ENCODE data around the gene UBASH3B.

The UBASH3B gene

DNA sequence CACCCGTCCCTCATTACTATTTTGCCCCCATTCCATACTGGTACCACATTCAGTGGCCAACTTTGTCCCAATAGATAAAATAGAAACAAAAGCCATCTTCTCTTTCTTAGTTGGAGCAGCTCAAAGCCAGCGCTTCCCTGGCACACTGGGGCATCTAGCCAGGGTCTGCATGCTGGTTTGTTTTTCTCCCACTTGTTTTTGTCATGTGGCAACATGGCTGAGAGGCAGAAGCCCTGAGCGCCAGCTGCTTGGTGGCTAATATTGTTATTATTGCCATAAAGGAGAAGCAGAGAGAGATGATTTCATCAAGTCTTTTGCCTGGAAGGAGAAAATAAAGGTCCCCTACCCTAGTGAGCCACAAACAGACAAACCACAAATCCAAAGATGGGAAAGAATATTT is 134.4 kb downstream of the UBASH3B start:
- DNase-seq, result no peak

GRCh38 chr11:122791411-122791810 is 135.9 kb downstream of the UBASH3B start:
- no peak for DNase-seq

- DNase-seq, result no peak
Measured at GRCh38 chr11:122791836-122792235, 136.3 kb downstream of the UBASH3B start.

- no peak for DNase-seq
Measured at GRCh38 chr11:122793515-122793914, 138.0 kb downstream of the UBASH3B start.

DNA sequence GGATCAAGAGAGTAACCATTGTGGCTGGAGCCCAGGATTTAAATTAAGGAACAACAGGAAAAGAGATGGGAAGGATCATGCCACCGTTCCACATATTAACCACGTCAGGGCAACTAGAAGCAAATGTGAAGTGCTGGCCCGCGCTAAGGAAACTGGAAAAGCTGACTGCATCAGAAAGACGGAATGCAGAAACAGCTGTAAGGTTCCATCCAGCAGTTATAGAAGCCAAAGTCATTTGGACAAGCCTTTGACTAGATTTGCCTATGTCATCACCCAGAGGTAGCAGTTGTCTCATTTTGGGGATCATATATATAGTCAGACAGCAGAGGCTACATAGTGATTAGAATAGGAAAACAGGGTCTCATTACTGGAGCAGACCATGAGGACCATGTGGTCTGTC is 139.8 kb downstream of the UBASH3B start:
- no peak for DNase-seq

DNA sequence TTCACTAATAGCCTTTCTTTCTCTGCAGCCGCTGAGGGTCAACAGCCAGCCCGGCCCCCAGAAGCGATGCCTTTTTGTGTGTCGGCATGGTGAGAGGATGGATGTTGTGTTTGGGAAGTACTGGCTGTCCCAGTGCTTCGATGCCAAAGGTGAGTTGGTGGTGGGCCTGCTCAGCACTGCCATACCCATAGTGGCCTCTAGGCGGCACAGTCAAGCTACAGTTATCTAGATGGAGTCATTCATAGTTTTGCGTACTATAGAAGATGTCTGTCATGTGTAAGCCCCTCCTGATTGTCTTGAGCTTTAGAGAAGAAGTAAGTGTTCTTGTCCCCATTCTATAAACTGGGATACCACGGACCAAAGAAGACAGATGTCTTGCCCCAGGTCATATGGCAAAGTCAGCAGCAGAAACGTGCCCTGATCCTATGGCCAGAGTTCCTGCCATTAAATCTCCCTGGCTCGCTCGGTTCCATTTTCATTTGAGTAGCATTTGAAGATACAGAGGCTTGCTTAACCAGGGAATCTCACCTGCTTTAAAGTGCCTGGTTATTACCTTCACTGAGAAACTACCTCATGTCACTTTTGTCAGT is 140.7 kb downstream of the UBASH3B start:
- DNase-seq, result peak; percentile 45

DNA sequence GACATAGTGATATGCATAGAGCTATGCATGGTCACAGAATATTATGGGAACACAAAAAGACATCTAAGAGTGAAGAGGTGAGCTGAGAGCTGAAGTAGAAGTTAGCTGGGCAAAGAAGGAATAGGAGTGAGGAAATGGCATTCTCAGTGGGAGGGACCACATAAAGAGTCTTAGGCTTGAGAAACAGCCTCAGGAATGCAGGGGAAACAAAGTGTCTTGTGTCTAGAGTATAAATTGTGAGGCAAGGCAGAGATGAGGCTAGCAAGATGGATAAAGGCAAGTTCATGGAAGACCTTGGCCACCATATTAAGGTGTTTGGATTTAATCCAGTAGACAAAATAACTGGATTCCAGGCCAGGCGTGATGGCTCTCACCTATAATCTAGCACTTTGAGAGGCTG is 142.1 kb downstream of the UBASH3B start:
- DNase-seq, result no peak

GRCh38 chr11:122799406-122800105 is 144.0 kb downstream of the UBASH3B start:
- no peak for DNase-seq

DNA sequence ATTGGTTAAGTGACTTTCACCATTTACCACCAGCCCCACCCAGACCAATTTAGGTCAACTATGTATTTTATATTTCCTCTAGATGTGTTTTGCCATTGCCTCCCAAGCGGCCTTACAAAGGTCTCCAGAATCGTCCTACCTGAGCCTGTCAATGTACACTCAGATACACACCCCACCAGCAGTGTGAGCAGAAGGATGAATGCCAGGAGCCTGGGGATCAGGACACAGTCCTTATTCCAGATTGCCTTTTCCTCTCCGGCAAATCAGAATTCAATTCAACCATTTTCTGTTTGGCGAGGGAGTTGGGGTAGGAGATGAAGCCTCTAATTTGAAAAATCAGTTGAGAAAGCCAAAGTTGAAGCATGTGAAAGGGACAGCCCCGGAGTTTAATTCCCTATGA is 147.4 kb downstream of the UBASH3B start:
- DNase-seq, result no peak

DNA sequence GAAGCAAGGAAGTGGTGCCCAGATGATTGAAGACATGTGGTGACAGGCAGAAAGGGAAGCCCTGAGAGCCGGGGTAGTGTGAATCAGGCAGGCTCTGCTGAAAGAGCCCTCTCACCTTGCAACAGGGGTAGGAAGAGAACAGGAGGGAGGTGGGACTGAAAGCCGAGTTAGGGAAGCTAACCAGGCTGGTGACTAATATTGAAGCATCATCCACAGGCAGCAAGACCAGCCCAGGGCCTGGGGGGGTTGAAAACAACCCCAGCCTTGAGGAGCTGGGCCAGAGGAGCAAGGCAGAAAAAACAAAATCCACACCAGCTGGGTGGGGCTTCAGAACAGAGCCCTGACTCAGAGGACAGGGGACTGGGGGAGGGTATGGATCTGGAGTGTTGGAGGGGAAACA is 147.8 kb downstream of the UBASH3B start:
- DNase-seq, result no peak

DNA sequence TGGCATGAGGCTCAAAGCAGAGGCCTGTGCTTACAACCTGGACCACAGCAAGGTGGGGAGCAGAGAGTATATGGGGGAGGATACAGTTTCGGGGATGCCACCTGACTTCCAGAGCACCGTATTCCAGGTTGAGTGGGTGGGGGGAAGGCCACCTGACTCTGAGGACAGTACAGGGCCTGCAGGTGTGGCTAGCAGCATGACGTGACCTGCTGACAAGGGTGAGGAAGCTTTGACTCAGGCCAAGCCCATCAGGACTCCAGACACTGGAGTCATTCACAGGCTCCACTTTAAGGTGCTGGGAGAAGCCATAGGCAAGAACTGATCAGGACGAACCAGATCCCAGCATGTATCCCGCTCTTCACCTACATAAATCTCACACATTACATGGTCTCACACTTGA is 148.2 kb downstream of the UBASH3B start:
- DNase-seq, result no peak

- DNase-seq, result no peak
Measured at GRCh38 chr11:122804161-122804560, 148.6 kb downstream of the UBASH3B start.

- DNase-seq, result no peak
Measured at GRCh38 chr11:122804796-122805195, 149.3 kb downstream of the UBASH3B start.

- DNase-seq, result no peak
Measured at GRCh38 chr11:122807731-122808477, 152.4 kb downstream of the UBASH3B start.

- no peak for DNase-seq
Measured at GRCh38 chr11:122808478-122808869, 153.0 kb downstream of the UBASH3B start.

DNA sequence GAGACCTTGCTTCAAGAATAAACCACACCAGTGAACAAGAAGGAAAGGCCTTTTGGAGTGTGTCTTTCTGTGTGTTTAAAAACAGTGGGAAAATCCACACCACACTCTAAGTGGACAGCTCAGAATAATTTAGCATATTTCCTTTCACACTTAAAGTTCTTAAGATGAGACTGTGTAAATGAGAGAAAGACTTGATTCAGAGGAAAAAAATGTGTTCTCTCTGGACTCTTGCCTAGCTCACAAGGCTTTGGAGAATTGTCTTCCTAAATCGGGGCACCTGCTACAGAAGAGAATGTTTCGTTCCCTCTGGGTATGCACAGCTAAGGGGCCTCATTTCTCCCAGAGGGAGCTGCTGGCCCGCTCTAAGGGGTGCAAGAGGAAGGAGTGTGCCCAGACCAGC is 154.3 kb downstream of the UBASH3B start:
- DNase-seq, result no peak

DNA sequence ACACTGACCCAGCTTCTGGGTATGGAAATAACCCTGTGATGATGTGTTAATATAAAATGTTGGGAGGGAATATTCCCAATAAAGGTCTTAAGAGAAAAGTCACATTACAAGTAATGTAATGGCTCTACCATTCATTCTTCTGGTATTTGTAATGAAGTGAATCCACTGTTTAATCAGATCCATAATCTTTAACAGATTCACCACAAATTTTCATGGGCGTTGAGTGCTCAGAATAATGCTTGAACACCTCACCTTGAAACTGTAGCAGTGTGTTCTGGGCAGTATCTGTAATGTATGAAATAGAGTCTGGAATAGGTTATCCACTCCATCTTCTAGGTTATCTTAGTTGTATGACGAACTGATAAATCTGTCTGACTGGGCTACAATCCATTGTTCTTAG is 156.2 kb downstream of the UBASH3B start:
- DNase-seq, result no peak

DNA sequence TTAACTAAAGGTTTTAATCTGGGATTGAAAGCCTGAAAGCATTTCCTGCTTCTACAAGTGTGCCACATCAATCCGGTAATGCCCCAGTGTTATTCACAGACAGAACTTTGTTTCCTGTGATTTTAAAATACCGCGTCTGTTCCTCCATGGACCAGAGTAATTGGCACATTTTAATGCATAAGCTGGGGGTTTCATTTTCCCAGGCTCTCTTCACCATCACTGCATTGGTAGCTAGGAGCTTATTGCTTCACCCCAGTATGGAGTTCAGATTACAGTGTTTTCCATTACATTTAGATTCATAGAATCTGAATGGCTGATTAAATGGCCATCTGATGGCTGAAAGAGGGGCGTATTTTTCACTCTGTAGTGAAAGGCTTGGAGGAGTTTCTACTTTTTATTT is 157.1 kb downstream of the UBASH3B start:
- no peak for DNase-seq

DNA sequence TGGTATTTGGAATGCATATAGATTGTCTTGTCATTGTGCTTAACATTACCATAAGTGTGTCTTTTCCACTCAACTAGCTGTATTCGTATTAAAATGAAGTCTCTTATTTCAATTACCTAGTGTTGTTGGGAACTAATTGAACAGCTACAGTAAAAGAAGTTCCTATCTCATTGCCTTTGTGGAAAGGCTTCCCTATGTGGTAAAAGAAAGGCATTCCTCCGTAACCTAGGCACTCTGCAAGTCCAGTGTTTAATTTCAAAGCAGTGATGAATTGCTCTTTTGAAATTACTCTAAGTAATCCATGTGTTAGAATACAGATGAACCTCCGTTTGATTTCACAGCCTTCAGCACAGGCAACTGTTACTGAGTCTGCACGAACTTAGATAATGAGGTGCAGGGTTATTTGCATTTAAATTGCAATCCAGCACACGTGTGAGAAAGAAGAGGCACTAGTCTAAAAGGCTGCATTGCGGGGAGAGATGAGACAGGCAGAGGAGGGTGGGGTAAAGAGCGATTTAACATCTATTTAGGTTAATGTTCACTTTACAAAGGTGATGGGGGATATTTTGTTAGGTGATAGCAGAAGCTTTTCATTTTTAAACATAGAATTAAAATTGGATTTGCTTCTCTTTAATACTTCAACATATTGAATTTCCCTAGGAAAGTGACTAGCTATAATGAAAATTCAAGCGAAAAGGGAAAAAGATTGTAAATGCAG is 157.8 kb downstream of the UBASH3B start:
- no peak for DNase-seq

DNA sequence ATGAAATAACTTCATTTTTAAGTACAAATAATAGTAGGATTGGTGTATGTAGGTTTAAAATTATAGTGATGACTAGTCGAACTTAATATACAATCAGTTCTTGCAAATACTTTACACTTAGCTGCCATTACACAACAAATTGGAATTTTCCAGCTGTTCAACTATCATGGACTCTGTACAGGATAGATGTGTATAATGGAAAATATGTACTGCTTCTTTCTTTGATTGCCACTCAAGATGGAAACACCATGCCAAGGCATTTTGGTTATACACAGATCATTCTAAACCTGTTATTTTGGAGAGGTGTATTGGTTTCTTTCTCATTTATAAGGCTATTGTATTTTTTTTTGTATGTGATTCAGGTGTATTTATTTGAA is 158.4 kb downstream of the UBASH3B start:
- DNase-seq, result no peak

- no peak for DNase-seq
Measured at GRCh38 chr11:122814401-122814800, 158.9 kb downstream of the UBASH3B start.

DNA sequence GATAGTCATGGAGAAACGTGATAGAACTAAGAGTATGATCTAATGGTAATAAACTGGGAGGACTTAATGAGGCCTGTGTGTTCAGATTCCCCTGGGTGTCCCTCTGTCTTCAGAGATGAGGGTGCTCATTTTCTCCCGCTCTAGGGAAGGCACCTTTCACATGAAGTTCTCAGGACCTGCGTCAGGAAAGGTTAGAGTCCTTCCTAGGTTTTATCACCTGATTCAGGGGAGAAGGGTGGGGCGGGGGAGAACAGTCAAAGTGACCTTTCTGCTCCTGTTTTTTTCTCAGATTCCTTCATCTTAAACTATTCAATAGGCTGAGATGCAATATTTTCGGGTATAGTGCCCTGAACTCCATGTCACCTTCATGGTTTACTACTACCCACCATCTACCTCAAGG is 160.4 kb downstream of the UBASH3B start:
- no peak for DNase-seq

DNA sequence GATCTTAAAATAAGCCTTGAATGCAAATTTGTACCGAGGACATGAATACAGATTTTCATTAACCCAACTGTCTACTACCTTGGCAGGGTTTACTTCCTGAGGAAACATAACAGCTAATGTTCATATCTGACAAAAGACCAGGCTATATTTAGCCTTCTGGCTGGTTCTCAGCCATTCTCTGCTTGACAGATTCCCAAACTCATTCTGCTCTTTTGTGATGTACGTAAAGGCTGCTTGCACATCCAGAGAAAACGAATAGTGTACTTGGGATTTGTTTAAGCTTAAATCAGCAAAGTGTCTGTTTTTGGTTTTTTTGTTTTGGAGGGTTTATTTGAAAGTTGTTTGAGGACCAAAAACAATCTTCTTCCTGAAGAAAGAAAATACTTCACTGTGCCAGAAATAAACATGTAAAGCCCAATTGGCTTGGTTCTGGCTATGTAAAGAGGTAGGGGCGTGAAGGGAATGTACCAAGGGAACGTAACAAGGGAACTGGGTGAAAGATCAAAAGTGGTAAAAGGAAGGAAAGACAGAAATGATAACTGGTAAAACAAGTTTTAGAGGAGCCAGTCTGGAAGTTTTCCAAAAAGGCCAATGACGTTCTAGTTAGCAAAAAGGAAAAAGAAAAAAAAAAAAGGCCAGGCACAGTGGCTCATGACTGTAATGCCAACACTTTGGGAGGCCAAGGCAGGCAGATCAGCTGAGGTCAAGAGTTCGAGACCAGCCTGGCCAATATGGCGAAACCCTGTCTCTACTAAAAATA is 161.4 kb downstream of the UBASH3B start:
- DNase-seq, result no peak

Data from stimulated activated naive CD4-positive, alpha-beta T cell treated with Interleukin-2 at 50 U/mL for 16 hours (primary cell).